ENCODE measurements around the gene TRIM13.

DNA sequence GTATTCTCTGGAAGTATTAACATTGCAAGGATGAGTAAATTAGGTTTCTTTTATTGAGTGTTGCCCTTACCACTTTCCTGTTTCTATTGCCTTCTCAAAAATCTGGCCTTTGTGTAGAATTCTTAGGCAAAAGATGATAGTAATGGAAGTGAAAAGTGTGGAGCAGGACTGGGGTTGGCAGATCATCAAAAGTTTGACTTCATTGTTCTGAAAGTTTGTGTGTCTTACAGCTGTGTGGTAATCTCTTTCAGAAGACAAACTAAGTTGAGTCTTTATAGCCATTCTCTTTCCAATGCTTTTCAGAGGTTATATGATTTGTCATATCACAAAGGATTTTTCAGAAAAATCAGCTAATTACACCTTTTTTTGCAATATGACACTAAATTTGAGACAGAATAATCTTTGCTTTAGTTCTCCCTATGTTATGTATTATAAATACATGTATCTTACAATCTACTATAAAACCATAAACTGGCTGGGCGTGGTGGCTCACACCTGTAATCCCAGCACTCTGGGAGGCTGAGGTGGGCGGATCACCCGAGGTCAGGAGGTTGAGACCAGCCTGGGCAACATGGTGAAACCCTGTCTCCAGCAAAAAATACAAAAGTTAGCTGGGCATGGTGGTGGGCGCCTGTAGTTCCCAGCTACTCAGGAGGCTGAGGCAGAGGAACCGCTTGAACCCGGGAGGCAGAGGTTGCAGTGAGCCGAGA, 9.7 kb downstream of the TRIM13 start:
- TF ChIP-seq, protein P1, sequence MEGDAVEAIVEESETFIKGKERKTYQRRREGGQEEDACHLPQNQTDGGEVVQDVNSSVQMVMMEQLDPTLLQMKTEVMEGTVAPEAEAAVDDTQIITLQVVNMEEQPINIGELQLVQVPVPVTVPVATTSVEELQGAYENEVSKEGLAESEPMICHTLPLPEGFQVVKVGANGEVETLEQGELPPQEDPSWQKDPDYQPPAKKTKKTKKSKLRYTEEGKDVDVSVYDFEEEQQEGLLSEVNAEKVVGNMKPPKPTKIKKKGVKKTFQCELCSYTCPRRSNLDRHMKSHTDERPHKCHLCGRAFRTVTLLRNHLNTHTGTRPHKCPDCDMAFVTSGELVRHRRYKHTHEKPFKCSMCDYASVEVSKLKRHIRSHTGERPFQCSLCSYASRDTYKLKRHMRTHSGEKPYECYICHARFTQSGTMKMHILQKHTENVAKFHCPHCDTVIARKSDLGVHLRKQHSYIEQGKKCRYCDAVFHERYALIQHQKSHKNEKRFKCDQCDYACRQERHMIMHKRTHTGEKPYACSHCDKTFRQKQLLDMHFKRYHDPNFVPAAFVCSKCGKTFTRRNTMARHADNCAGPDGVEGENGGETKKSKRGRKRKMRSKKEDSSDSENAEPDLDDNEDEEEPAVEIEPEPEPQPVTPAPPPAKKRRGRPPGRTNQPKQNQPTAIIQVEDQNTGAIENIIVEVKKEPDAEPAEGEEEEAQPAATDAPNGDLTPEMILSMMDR (conservative IDR thresholded peaks at IDR 0.05) = no peak
- no peak for TF ChIP-seq ZFX (IDR thresholded peaks at IDR 0.05)

Measured in C4-2B (cell line).